HEK293T (cell line): ENCODE results near the gene CALCB.

Experiments
- BHLHE40 ChIP-seq: fragments of 450-650 bp; IDR thresholded peaks from 2 replicates; pipeline ENCODE4 v1.6.1; 2016; ENCODE audit warnings: mild to moderate bottlenecking, moderate library complexity, borderline replicate concordance
- ELF4 ChIP-seq: fragments of 450-650 bp; IDR thresholded peaks from 2 replicates; pipeline ENCODE4 v1.6.1; 2017; ENCODE audit warnings: antibody characterized with exemption
- FOXA1 ChIP-seq: fragments of 450-650 bp; IDR thresholded peaks from 2 replicates; pipeline ENCODE4 v1.6.1; 2016; ENCODE audit warnings: mild to moderate bottlenecking
- FOXK2 ChIP-seq: fragments of 450-650 bp; IDR thresholded peaks from 2 replicates; pipeline ENCODE4 v1.6.1; 2016; ENCODE audit warnings: mild to moderate bottlenecking
- HDGF ChIP-seq: fragments of 450-650 bp; IDR thresholded peaks from 2 replicates; pipeline ENCODE4 v1.6.1; 2017; ENCODE audit warnings: antibody characterized with exemption, borderline replicate concordance
- LEF1 ChIP-seq: fragments of 450-650 bp; IDR thresholded peaks from 2 replicates; pipeline ENCODE4 v1.6.1; 2017; ENCODE audit warnings: mild to moderate bottlenecking, borderline replicate concordance
- SP1 ChIP-seq: fragments of 450-650 bp; IDR thresholded peaks from 2 replicates; pipeline ENCODE4 v1.6.1; 2017
- SUZ12 ChIP-seq: fragments of 450-650 bp; IDR thresholded peaks from 2 replicates; pipeline ENCODE4 v1.6.1; 2016; ENCODE audit warnings: mild to moderate bottlenecking

- no peak for TF ChIP-seq FOXK2
- TF ChIP-seq HDGF: no peak
- TF ChIP-seq SUZ12: no peak
- TF ChIP-seq SP1: no peak
- TF ChIP-seq FOXA1: no peak
- no peak for TF ChIP-seq LEF1
- TF ChIP-seq BHLHE40: no peak
- no peak for TF ChIP-seq ELF4
Observed at GRCh38 chr11:15106201-15106965, 33.0 kb downstream of the CALCB start.
